Measurements from ENCODE around the gene CCDC88B. TPM values are rescaled to one million over a fixed set of nuclear protein-coding genes. Genes with fewer than 3 reads are reported as not detected.

CCDC88B gene
- total and polyA plus RNA-seq, 9 of the 15 experiments (the other 6 are each of a cell fraction or from before 2014, with no cell fraction given): 0.13 to 18.1 (median 7.9) TPM

GRCh38 chr11:64348383-64349024 lies 8.5 kb downstream of the CCDC88B start:
- no peak overlapping the region for H3K4me3 ChIP-seq
- no peak overlapping the region for H3K27ac ChIP-seq (ENCODE audit: extremely low read depth, low read depth, low read length)
- peaks cover 2 to 60% of the 10 kb centered on the region in 2 experiments; a peak in 4 of 5 replicates for H3K4me1 ChIP-seq (replicated peaks in 1 of 2; ENCODE audit: control insufficient read depth in 2 of 2, insufficient read depth in 2 of 2, low read length in 2 of 2)
- in situ Hi-C loops (cut with MboI): no loop called here
- CTCF ChIA-PET (ENCODE audit: low intra/inter-chr PET ratio): no interaction called here
- WGBS (ENCODE audit: insufficient coverage, low coverage, missing lambda C conversion rate): 50% methylated on average over 11 of the region's 14 CpGs
- POLR2A ChIA-PET: interaction anchor here (0.6 to 1.4 kb wide), 3 partner anchors 31 to 142 kb away, joined by 3 to 6 read pairs (median 3); partner anchors contain the start of genes FERMT3, PRDX5 and TRMT112
- H2AFZ ChIP-seq (ENCODE audit: low read depth, low read length): no peak overlapping the region
- DNase-seq (ENCODE audit: extremely low read depth in 1 of 4, low spot score in 3 of 4): no peak
- BruUV-seq (replicated peaks): no TSS peak
- no peaks in the 10 kb centered on the region for H3K79me2 ChIP-seq (ENCODE audit: control insufficient read depth, insufficient read depth, low read length)
- no peaks in the 10 kb centered on the region for H3K9me1 ChIP-seq (ENCODE audit: control insufficient read depth, insufficient read depth, low read length)
- peak; percentile 32; the same call in 1 of the 2 replicates for TF ChIP-seq ATF7 (IDR thresholded peaks at IDR 0.05)
- no peak for TF ChIP-seq NFE2L1 (tag; IDR thresholded peaks at IDR 0.05; ENCODE audit: borderline replicate concordance, low read depth)
- TF ChIP-seq MEIS2 (IDR thresholded peaks at IDR 0.05; ENCODE audit: partially characterized antibody): no peak
- peak; percentile 97 for TF ChIP-seq PRDM10 (IDR thresholded peaks at IDR 0.05; ENCODE audit: partially characterized antibody)
- TF ChIP-seq ZBTB7A (IDR thresholded peaks at IDR 0.05; ENCODE audit: borderline replicate concordance, control insufficient read depth, low read depth, low read length): 0 out of 2 replicates have a peak, but pooled peaks have one; percentile 39
- no peak for TF ChIP-seq SIN3B (IDR thresholded peaks at IDR 0.05; ENCODE audit: low read depth)
- TF ChIP-seq ZEB2 (IDR thresholded peaks at IDR 0.05): no peak
- FAIRE-seq: no peak
- no peaks in the 10 kb centered on the region for H4K20me1 ChIP-seq (replicated peaks; ENCODE audit: control insufficient read depth, insufficient read depth, low read length)
- no peaks in the 10 kb centered on the region for H3K27me3 ChIP-seq (ENCODE audit: control insufficient read depth in 2 of 2, insufficient read depth in 2 of 2, low read length in 2 of 2)
- ATAC-seq: no peak
- H3K4me2 ChIP-seq (ENCODE audit: insufficient read depth, low read length): no peak overlapping the region
- no peaks in the 10 kb centered on the region for H3K9me3 ChIP-seq (replicated peaks; ENCODE audit: control insufficient read depth, insufficient read depth, low read depth, low read length)
- no peaks in the 10 kb centered on the region for H3K36me3 ChIP-seq (ENCODE audit: control insufficient read depth, insufficient read depth, low read length)
- H3K9ac ChIP-seq (ENCODE audit: insufficient read depth in 1 of 2, low read depth in 2 of 2, low read length in 2 of 2): peak overlapping the region in 1 of 2 experiments; percentile 68; a peak in 1 of 4 replicates
- intact Hi-C loops (cut with micrococcal nuclease): no loop called here
